Hematopoietic multipotent progenitor cell treated with erythropoietin and hydrocortisone succinate and interleukin-3 and kit ligand, for 4 days (in vitro differentiated cells): ENCODE data around the gene DOCK2.
A peak's percentile ranks its signal among the peaks of the same experiment; 100 is the strongest.

Experiments used
- DNase-seq: peaks from one replicate; pipeline ENCODE4 v3.0.0-alpha.2; 2015

Gene DOCK2

DNA sequence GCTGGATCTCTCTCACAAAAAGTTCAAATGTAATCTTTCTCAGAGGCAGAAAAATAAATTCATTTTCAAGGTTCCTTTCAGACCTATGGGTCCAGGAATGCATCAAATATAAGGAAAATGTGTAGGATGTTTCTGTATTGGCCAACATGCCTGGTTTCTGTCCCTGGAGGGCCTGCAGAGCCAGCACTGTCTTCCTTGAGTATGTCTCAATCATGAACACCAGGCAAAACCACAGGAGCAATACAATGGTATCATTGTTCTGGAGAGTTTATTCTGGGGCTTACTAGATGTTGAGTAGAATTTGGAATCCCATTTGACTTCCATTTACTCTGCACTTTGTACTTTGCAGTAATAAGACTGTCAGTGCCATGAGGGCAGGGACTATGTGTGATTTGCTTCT lies 319.7 kb downstream of the DOCK2 start:
- no peak for DNase-seq

DNA sequence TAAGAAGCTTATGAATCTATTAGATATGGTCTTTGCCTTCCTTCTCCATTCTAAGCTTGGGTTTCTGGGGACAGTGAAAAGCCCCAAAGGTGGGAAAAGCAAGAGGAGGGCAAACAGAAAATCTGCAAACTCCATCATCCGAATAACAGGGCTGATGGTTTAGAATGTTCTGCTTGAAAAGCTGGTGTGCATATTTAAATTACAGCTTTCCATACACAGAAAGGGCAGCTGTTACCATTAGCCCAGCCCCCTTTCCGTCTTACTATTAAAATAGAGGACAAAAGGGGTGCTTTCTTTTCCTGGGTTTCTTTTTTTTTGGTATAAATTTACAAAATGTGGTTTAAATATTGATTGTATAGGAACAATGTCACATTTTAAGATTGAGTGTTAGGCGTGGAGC lies 321.2 kb downstream of the DOCK2 start:
- no peak for DNase-seq

DNA sequence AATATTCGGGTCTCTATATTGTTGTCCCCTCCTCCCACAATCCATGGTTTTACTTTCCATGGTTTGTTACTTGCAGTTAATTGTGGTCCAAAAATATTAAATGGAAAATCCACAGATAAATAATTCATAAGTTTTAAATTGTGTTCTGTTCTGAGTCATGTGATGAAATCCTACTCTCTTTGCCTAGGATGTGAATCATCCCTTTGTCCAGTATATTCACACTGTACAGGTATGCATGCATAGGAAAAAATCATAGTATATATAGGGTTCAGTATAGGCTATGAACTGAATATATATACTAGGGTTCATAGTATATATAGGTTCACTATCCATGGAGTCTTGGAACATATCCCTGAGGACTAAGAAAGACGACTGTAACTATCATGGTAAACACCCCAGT lies 323.6 kb downstream of the DOCK2 start:
- DNase-seq = no peak

DNA sequence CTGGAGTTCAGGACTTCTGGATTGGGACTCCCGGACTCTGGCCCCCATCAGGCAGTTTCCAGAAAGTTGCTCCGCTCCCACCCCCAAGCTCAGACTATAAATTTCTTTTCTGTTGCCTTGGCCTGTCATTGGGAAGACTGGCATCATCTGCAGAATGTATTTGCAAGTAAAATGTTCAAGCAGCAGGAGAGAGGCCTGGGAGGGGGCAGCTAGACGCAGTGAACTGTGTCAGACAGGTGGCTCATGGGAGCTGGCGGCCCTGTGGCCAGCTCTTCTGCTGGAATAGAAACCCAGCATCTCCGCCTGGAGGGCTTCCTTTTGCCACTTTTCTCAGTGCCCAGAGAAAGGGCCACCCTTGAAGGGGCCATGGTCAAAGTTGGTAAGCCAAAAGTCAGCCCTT lies 327.2 kb downstream of the DOCK2 start:
- DNase-seq = no peak

DNA sequence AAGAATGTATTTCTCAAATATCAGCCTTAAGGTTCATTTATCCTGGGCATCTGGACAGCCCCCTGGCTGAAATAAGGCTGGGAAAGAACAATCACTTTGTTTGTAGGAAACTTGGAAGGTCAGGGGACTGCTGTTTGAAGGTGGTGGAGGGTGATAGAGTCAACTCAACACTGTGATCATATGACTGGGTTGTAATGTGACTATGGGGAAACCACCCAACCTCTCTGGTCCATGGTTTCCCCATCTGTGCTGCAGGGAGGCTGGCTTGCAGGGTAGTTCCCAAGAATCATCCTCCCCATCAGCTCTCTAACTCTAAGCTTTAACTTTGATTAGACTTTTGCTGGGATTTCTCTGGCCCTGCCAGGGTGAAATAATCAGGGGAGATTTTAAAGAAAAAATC lies 333.3 kb downstream of the DOCK2 start:
- no peak for DNase-seq

DNA sequence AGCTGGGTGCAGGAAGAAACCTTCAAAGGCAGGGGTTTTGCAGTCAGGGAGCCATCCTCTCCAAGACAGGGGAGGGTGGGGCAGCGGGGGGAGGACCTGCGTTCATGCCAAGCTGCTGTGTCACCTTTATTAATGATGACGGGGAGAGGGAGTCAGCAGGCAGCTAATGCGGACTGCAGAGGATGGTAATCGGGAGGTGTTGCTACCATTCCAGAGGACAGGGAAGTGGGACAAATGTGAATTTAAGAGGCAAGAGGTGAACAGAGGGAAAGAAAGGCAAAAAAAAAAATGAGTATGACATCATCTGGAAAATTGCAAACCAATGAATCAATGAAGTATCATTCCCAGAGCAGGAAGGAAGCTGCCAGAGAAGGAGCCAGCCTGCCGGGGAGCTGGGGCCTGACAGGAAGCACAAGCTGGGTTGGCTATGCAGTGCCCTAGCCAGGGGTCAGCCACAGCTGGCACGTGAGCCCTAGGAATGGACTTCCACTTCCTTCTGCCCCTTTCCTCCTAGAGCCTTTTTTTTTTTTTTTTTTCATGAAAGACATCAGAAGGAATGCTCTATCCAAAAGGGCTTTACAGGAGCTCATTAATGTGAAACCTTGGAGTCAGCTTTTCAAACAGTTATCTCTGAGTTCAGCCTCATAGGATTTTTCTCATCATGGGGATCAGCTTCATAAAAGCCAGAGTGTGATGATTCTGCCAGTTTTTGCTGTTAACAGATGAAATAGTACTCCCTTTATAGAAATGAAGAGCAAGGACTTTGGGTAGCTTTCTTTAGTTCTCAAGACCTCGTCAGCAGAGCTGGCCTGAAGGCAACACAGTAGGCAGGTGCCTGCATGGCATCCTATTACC lies 334.1 kb downstream of the DOCK2 start:
- DNase-seq = no peak

DNA sequence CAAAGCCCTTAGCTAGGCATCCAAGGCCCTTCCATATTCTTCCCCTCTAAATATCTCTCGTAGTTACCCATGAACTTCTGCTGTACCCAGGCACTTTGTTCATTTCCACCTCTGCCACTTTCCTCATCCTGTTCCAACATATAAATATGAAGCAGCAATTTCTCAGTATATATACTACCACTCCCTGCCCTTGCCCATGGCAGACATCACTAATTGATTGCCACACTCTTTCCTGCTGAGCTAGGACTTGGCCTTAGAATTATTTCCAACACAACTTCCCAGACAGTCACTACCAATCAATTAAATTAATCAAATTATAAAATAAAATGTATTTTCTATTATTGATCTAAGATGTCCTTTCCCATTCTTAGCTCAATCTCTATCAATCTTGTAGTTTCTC lies 334.7 kb downstream of the DOCK2 start:
- no peak for DNase-seq

DNA sequence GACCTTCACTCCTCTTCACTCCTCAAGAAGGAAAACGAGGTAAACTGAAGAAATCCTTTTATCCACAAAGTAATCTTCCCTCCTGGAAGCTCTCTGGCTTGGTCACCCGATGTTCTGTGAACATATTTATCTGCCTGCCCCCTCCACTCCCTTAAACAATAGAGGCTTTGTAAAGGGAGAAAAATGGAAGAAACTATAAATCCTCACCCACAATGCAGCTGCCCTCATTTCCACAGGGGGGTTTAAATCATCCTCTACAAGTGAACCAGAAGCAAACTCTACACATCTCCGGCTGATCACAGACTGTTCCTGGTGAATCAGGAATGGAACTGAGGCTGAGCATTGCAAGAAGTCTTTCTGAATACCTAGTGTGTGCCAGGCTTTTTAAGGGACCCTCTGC lies 336.0 kb downstream of the DOCK2 start:
- DNase-seq = no peak

DNA sequence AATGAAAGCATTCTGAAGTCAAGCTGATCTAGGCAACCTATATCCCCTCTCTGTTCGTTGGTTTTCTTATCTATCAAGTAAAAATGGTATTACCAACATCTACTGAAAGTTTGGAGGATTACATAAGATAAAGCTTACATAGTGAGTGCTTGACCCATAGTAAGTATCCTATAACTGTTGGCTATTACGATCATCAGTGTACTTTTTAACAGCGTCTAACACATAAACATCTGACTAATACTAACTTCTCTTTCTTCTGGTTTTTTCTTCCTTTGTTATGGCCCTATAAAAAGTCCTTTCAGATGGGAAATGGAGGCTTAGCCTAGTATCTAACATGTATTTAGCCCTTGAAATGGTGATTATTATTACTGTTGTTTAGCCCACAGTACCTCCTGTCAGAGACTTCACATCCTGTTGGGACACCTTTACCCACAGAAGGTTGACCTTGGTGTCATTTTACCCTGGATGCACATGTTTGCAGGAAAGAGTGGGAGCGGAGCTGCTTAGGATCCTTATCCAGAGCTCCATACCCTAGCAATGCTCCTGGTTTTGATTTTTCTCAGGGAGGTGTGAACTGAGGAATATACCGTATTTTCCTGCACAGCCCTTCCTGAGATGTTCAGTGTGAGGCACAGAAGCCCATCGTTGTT lies 337.2 kb downstream of the DOCK2 start:
- no peak for DNase-seq

DNA sequence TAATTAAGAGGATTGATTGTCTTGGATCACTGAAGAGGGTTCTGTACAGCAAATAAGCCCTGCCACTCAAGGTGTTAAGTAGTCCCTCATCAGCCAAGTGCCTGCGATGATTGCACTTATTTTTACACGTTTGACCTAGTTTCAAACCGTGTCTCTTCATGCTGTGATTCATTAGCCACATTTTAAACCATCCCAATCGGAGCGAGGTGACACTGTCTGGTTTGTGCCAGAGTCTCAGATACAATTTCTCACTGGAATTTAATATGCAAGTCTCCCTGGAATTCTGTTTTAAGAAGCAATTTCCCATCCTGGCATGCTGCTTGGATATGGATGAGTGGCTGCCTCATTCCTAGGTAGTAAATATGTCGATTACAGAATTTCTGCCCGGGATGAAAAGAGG lies 341.6 kb downstream of the DOCK2 start:
- DNase-seq = no peak

DNA sequence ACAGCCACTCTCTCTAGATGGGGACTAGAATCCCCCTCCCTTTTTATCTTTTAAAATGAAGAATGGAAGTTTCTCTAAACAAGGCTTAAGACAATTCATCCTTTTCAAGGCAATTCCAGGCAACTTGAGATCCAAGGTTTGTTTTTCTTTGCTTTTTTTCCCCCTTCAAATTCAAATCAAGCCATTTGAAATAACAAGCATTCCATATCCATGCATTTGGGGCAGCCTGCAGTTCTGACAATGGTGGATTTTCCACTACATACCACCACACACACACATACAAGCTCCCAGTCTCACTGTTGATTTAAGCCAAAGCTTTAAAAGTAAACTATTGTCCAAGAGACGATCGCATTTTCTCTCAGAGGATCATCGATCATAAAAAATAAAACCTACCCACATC lies 342.8 kb downstream of the DOCK2 start:
- DNase-seq = no peak

DNA sequence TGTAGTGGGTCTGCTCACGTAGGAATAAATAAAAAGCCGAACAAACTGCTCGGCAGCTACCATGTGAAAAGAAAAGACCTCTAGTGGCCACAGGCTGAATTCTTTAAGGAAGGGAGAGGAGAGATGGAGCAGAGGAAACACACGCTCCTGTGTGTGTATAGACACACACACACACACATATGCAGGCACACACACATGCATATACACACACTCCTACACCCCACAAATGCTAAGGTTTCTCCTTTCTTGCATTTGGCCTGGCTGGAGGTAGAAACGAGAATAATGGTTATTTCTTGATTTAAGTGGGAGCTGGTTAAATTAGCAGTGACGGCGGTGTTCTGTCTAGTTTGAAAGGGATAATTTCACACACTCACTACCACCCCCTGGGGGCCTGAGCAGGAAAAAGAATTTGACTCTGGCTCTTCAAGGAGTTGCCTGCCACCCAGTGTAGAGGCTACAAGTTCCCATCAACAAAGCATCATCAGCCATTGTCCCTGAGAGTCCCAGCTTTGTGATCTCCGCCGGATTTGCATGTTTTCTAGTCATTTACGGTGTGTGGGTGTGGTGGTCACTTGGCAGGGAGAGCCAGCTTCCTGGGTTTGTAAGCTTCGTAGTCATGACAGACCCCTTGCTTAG lies 343.5 kb downstream of the DOCK2 start, which contains the start of gene INSYN2B:
TSS of gene INSYN2B (minus strand) at position 78 of the 636 bp plus-strand sequence. CDS start 96,597 bp downstream, outside the sequence.
- DNase-seq = peak; percentile 80

DNA sequence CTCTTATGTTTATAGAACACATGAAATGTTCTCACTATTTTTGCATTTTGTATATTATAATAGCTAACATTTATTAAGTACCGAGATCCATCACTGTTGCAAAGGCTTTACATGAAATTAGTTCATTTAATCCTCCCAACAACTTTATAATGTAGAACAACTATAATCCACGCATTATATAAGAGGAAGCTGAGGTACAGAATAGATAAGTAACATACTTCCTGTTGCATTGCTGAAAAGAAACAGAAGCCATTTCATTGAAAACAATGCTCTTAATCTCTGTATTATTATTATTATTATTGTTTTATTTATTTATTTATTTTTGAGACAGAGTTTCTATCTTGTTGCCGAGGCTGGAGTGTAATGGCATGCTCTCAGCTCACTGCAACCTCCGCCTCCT lies 351.1 kb downstream of the DOCK2 start:
- DNase-seq = peak; percentile 52

DNA sequence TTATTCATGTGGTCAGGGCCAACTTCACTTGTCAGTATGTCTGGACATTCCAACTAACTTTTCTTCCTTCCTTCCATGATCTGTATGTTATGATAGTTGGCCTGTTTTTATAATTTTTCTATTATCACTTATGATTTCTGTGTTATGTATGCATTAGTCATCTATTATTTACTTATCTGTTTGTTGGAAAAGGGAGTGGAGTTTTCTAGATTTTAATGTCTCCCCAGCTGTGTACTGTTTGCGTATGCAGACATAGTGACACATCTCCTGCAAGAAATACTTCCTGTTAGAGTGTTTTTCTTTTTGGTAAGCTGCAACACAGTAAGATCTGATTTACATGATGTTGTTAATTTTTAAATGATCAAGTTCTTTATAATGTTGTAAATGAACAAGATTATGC lies 351.9 kb downstream of the DOCK2 start:
- DNase-seq = no peak

DNA sequence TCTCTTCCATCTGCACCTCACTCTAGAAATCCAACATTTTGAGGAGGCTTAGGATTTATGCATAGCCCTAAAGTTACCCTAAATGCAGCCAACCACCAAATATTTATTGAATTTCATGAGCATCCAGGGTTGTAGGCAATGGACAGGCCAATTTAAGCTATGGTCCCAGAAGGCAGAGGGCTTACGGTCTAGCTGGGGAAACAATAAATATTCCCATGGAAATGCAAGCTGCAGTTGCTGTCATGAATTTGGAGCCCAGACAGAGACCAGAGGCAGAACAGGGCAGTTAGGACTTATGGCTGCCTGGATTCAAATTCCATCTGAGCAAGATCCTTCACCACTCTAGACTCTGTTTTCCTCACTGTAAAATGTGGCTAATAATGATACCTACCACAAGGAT lies 352.3 kb downstream of the DOCK2 start:
- DNase-seq = no peak

DNA sequence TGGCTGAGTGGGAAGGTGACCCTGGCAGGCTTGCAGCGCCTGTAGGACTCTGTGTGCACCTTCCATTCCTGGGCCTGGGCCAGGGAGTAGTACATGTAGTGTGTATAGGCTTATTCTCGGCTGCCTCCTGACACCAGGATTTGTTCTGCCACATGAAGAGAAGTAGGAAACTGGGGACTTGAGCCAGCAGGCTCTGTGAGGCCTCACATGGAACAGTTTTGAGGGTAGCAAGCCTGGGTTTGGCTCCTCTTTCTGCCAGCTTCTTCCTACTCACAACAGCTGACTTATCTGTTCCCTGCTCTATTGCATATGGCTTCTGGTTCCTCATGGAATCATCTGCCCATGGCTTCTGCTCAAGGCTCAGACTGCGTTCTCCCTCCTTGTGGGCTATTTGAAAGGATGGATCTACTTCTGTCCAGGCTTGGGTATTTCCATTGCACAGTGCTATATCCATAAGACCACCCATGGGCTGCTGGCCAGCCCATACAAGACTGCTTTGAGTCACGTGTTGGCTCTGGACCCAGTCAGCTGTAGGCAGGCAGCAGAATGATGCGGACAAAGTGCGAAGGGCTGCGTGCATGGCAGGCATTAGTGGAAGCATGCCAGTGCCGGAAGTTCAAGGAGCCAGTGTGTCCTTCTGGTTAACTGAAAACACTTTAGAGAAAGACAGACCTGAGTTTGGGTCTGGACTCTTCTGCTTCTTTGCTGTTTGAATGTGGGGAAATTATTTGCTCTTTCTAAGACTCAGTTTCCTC lies 354.2 kb downstream of the DOCK2 start:
- DNase-seq = no peak

DNA sequence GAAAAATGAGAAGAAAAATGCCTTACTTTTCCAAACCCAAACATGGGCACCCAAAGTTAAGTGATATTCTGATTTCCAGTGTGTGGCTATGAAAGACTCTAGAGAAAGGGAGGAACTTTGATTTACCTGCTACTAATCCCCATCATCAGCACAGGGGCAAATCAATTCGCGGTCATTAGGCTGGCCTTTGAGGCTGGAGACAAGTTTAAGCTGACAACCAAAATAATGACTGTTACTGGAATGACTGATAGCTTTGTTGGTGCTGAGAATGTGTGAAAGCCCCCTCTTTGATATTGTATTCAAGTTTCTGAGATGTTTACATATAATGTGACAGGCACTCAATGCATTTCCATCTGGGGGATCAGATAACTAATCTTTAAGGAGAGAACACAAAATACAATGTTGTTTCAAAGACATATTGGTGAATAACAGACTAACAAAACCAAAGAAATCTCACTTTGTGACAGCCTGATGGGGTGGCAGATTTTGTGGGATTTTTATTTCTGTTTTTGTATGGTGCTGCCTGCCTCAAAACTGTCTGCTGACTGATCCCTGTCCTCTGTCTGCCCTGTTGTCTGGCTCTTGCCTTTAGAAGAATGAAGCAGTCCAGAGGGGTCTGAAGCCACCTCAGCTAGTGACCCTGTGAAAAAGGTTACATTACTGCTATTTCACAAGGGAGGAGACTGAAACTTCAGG lies 355.9 kb downstream of the DOCK2 start:
- no peak for DNase-seq

DNA sequence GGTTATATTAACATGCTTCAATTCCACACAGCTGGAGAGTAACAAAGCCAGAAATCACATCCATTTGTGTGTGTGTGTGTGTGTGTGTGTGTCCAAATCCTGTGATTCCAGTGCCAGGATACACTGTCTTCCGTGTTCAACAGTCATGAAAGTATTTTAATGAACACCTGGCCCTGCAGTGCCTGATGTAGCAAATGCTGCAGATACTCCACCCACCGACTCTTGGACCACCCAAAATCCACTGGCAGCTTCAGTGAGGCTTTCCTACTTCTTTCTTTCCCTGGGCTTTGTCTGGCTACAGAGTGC lies 356.4 kb downstream of the DOCK2 start:
- DNase-seq = no peak

DNA sequence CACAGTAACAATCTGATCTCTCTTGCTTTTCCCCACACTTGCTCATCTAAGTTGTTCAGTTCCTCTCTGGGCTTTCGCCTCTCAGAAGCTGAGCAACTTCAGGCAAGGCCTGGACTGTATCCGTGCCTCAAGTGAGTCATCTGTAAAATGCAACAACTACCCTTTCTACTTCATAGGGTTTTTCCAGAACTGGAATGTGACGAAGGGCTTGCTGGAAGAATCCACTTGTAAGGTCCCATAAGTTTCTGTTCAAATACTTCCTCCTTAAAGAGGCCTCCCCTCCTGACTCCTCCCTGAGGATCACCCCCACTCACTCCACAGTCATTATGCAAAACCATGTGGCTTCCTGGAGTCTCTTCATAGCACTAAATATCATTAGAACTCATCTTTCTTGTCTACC lies 360.7 kb downstream of the DOCK2 start:
- DNase-seq = no peak

DNA sequence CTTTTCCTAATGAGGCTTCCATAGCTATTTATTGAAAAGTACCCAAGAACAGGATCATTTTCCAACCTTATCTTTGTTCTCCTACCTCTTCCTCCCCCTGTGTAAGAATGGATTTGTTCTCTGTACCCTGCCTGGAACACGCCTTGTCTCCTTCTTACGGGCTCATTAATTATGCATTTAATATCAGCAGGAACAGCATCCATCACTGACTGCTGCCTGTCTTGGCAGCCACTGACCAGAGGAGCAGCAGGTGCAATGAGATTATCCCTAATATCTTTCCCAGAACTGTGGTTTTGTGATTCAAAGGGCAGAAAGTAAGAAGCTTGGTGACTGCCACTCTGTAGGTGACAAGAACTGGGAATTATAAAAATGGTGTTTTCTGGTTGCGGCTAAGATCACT lies 362.5 kb downstream of the DOCK2 start:
- DNase-seq = no peak

DNA sequence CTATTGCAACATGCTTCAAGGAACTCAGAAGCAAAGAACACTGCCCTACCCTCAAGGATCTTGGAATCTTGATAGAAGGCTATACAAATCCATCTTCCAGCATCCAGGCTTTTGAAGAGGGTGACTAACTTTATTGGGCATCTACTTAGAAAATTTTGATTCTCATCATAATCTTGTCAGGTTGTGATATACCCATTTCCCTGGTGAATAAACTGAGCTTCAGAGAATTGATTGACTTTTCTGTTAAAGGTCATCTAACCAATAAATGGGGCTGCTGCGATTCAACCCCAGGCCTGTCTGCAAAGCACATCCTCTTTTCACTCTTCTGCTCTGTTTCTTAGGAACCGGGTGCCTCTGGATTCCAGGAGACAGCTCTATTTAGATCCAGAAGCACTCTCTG lies 363.1 kb downstream of the DOCK2 start:
- DNase-seq = no peak

DNA sequence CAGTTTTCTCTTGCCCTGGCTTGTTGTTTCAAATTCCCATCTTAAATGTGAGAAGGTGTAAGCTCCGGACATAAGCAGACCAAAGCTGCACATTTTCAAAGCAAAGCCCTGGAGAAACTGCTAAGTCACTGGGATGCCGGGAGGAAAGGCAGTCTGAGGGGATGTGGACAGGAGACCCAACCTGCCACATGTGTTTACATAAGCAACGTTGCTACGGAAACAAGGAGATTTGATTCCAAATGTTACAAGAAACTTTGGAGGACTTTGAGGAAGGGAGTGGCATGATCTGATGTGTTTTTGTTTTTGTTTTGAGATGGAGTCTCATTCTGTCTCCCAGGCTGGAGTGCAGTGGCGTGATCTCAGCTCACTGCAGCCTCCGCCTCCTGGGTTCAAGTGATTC lies 368.9 kb downstream of the DOCK2 start:
- no peak for DNase-seq

DNA sequence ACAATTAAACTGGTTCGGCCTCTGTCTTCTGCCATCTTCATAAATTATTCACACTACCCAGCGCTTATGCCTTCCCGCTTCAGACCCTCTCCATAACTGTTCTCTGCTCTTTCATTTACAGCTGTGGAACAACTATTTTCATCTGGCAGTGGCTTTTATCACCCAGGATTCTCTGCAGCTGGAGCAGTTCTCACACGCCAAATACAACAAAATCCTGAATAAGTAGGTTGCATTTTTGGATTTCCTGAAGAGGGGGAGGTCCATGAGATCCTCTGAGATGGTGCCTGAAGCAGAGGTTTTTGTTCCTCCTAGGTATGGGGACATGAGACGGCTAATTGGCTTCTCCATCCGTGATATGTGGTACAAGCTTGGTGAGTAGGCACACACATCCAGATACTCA lies 371.3 kb downstream of the DOCK2 start:
- no peak for DNase-seq
